ENCODE results near the gene C16orf78. TPM values are rescaled to one million over a fixed set of nuclear protein-coding genes. Genes with fewer than 3 reads are reported as not detected.

C16orf78 gene
- total and polyA plus RNA-seq, 2 of the 8 experiments (the other 6 are each of a cell fraction or from before 2014, with no cell fraction given): not detected

DNA sequence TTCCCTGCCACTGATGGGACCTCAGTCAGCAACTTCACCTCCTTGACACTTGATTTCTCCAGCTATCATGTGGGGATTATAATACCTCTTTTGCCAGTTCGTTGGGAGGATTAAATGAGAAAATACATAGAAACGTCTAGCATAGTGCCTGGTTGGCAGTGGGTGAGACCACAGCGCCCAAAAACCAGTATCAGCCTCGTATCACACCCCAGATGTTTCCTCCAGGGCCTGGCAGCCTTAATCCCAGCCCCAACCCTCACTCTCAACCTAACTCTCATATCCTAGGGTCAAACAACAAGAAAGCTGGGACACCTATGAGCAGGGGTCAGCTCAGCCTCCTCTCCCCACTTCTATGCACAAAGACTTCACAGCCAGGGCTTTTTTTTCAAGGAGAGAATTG lies 14.0 kb upstream of the C16orf78 start:
- no peak overlapping the region for H2BK20ac ChIP-seq (ENCODE audit: low read length)
- H4K8ac ChIP-seq (ENCODE audit: extremely low read depth, insufficient read depth, low read length): no peak overlapping the region
- H3K4me1 ChIP-seq (replicated peaks in 1 of 4; ENCODE audit: control insufficient read depth in 3 of 4, insufficient read depth in 4 of 4, low read length in 3 of 4): peaks cover 0 to 5% (median 5%) of the 10 kb centered on the region in 4 experiments; a peak in 5 of 7 replicates
- no peaks in the 10 kb centered on the region for H3K79me1 ChIP-seq (ENCODE audit: low read depth, low read length)
- TF ChIP-seq TEAD4 (IDR thresholded peaks at IDR 0.05; ENCODE audit: low read depth, low read length) (no peak), CBX8 (IDR thresholded peaks at IDR 0.05; ENCODE audit: borderline replicate concordance, low read depth, low read length) (no peak), SP4 (IDR thresholded peaks at IDR 0.05; ENCODE audit: low read length) (no peak), CREB1 (IDR thresholded peaks at IDR 0.05) (no peak)
- no peak overlapping the region for H3K14ac ChIP-seq (ENCODE audit: insufficient read length)
- no peak overlapping the region for H3K9ac ChIP-seq (replicated peaks in 1 of 4; ENCODE audit: extremely low read depth in 1 of 4, low read depth in 3 of 4, low read length in 3 of 4)
- no peaks in the 10 kb centered on the region for H4K20me1 ChIP-seq (replicated peaks in 1 of 2; ENCODE audit: control insufficient read depth in 1 of 2, insufficient read depth in 2 of 2, low read length in 2 of 2)
- H3K9me3 ChIP-seq (ENCODE audit: insufficient read depth in 2 of 2, low read depth in 1 of 2, low read length in 1 of 2): no peaks in the 10 kb centered on the region
- POLR2A ChIA-PET (ENCODE audit: partially characterized antibody): interaction anchor here (1.3 kb wide), 1 partner anchor 10 kb away, joined by 4 read pairs; no protein-coding TSS in a partner anchor
- no peak overlapping the region for H2AFZ ChIP-seq (ENCODE audit: low read length)
- H3K27ac ChIP-seq (ENCODE audit: low read depth, low read length): no peak overlapping the region
- H3K79me2 ChIP-seq (ENCODE audit: control insufficient read depth in 1 of 2, insufficient read depth in 2 of 2, low read length in 2 of 2): no peaks in the 10 kb centered on the region
- H3K56ac ChIP-seq (replicated peaks; ENCODE audit: insufficient read length, low read depth, low read length): no peak overlapping the region
- FAIRE-seq (no peak), DNase-seq (ENCODE audit: low read depth in 1 of 2, low spot score in 2 of 2) (no peak)
- H4K91ac ChIP-seq (replicated peaks; ENCODE audit: insufficient read length, low read length): no peak overlapping the region
- no peak overlapping the region for H2BK15ac ChIP-seq (ENCODE audit: low read length)
- H4K5ac ChIP-seq (ENCODE audit: insufficient read length, low read depth, low read length): no peak overlapping the region
- H3K36me3 ChIP-seq (ENCODE audit: control insufficient read depth in 2 of 4, insufficient read depth in 4 of 4, low read length in 3 of 4): no peaks in the 10 kb centered on the region
- no peak overlapping the region for H3K18ac ChIP-seq (ENCODE audit: extremely low read depth, low read length)
- H2BK12ac ChIP-seq (ENCODE audit: low read depth, low read length): no peak overlapping the region
- no peak overlapping the region for H2AK5ac ChIP-seq (ENCODE audit: low read depth, low read length)
- H3K23ac ChIP-seq (ENCODE audit: insufficient read length): no peak overlapping the region
- WGBS, 2 experiments (ENCODE audit: extremely low coverage in 1 of 2, insufficient coverage in 1 of 2, insufficient read length in 1 of 2, insufficient replicate concordance in 2 of 2, low coverage in 1 of 2, low lambda C conversion rate in 2 of 2, missing lambda C conversion rate in 1 of 2): 66% methylated on average over 4 of the region's 4 CpGs; no CpG with 5 or more reads in 1 of the 2 experiments
- H2BK120ac ChIP-seq (replicated peaks; ENCODE audit: low read depth, low read length): no peak overlapping the region
- H3K4me3 ChIP-seq (ENCODE audit: extremely low read depth in 1 of 4, insufficient read depth in 2 of 4, low read depth in 3 of 4, low read length in 4 of 4): no peak overlapping the region
- no peak overlapping the region for H2BK5ac ChIP-seq (ENCODE audit: low read depth, low read length)
- CTCF ChIA-PET (ENCODE audit: partially characterized antibody): interaction anchor here (0.9 to 3.8 kb wide), 2 partner anchors 9 to 12 kb away, joined by 3 to 31 read pairs; no protein-coding TSS in a partner anchor
- no peaks in the 10 kb centered on the region for H3K23me2 ChIP-seq (ENCODE audit: low read depth, low read length)
- no peak overlapping the region for H3K4me2 ChIP-seq (ENCODE audit: insufficient read depth in 1 of 2, low read depth in 2 of 2, low read length in 2 of 2)
- H3K4ac ChIP-seq (replicated peaks; ENCODE audit: insufficient read length, low read depth, low read length): no peak overlapping the region
- H3K27me3 ChIP-seq (replicated peaks in 1 of 4; ENCODE audit: control insufficient read depth in 3 of 4, extremely low read depth in 1 of 4, insufficient read depth in 3 of 4, low read length in 3 of 4): no peaks in the 10 kb centered on the region; a peak in 1 of 7 replicates
